CD4-positive, alpha-beta T cell (primary cell): Measurements from ENCODE around the gene AP1S2. TPM values are rescaled to one million over a fixed set of nuclear protein-coding genes. Genes with fewer than 3 reads are reported as not detected.
A peak's percentile ranks its signal among the peaks of the same experiment; 100 is the strongest.

Source experiments
- ATAC-seq: fragments of 200-7000 bp; cut with Tn5 transposase; one replicate; pipeline ENCODE4 v1.10.0; 2022; ENCODE audit warnings: mild to moderate bottlenecking; ENCODE audit not compliant: poor library complexity
- CTCF ChIA-PET: fragments of 350-600 bp; sonication (Branson Sonifier 250); formaldehyde crosslinking; loops from one replicate; lab custom pipeline; 2021; ENCODE audit warnings: antibody characterized with exemption, inconsistent platforms; lab: Charles Lee
- POLR2A ChIA-PET: fragments of 350-600 bp; sonication (Branson Sonifier 250); formaldehyde crosslinking; loops from one replicate; lab custom pipeline; 2021; ENCODE audit warnings: antibody characterized with exemption, inconsistent platforms; lab: Charles Lee
- DNase-seq, 14 experiments: peaks; one replicate each; pipeline ENCODE4 v3.0.0-alpha.2; 2013 to 2020; ENCODE audit warnings: mixed read lengths in 2 of 14
- H3K27ac ChIP-seq, 2 donors: one replicate each; pipeline versions ENCODE4 v1.5.1 to v1.7.0; 2013; ENCODE audit warnings: low read length in 2 of 2, low read depth in 1 of 2, mild to moderate bottlenecking in 1 of 2
- H3K27me3 ChIP-seq, 2 experiments: 1 replicate in 1 of 2; 2 replicates in 1 of 2; pipeline versions ENCODE4 v1.6.1 to v1.7.0; 2013; ENCODE audit warnings: low read length in 2 of 2, control low read depth in 1 of 2, mild to moderate bottlenecking in 1 of 2, moderate library complexity in 1 of 2; ENCODE audit not compliant: insufficient read depth in 2 of 2, control insufficient read depth in 1 of 2
- H3K36me3 ChIP-seq: one replicate; pipeline ENCODE4 v1.6.1; 2013; ENCODE audit warnings: low read length, control low read depth; ENCODE audit not compliant: insufficient read depth
- H3K4me1 ChIP-seq: one replicate; pipeline ENCODE4 v1.6.1; 2013; ENCODE audit warnings: low read length, control low read depth; ENCODE audit not compliant: insufficient read depth
- H3K4me3 ChIP-seq: one replicate; pipeline ENCODE4 v1.5.1; 2013; ENCODE audit warnings: mild to moderate bottlenecking, low read length, moderate library complexity
- H3K9me3 ChIP-seq, 2 experiments: 1 replicate in 1 of 2; 2 replicates in 1 of 2; pipeline versions ENCODE4 v1.6.1 to v1.7.0; 2013; ENCODE audit warnings: low read length in 2 of 2, mild to moderate bottlenecking in 2 of 2, control low read depth in 1 of 2, moderate library complexity in 1 of 2; ENCODE audit not compliant: control insufficient read depth in 1 of 2, insufficient read depth in 1 of 2
- H3K27ac Mint-ChIP-seq: one replicate; pipeline ENCODE4 v1.8.0; 2020; ENCODE audit warnings: mixed read lengths
- H3K27me3 Mint-ChIP-seq: one replicate; pipeline ENCODE4 v1.8.0; 2021; ENCODE audit warnings: mixed read lengths
- H3K36me3 Mint-ChIP-seq: one replicate; pipeline ENCODE4 v1.8.0; 2021; ENCODE audit warnings: low read depth, mixed read lengths
- H3K4me1 Mint-ChIP-seq: one replicate; pipeline ENCODE4 v1.8.0; 2021; ENCODE audit warnings: low read depth, mixed read lengths
- H3K4me3 Mint-ChIP-seq: one replicate; pipeline ENCODE4 v1.8.0; 2020; ENCODE audit warnings: mild to moderate bottlenecking, mixed read lengths
- H3K9me3 Mint-ChIP-seq: one replicate; pipeline ENCODE4 v1.8.0; 2020; ENCODE audit warnings: mixed read lengths
- intact Hi-C, 2 experiments: fragments of 100-400 bp; cut with DNase I in 1 of 2; cut with micrococcal nuclease in 1 of 2; formaldehyde crosslinking; loops; one replicate each; pipeline versions ENCODE4 v1.15.1 to v1.9.0; 2023 to 2025; cut with DNase I, micrococcal nuclease
- total RNA-seq, 174 experiments: library from RNA in 2 of 174; stranded (reverse) in 2 of 174; gene quantifications; one replicate each; pipeline ENCODE4 v1.2.3 and lab custom pipeline; 2021 to 2026
- TF ChIP-seq, protein P1 (sequence below): fragments of 200-600 bp; IDR thresholded peaks from one replicate; pipeline ENCODE4 v1.8.0; 2022; ENCODE audit warnings: antibody characterized with exemption, mild to moderate bottlenecking

The AP1S2 gene
- total RNA-seq, 2 experiments from 2014 or later, result 20.0 to 20.8 TPM

DNA sequence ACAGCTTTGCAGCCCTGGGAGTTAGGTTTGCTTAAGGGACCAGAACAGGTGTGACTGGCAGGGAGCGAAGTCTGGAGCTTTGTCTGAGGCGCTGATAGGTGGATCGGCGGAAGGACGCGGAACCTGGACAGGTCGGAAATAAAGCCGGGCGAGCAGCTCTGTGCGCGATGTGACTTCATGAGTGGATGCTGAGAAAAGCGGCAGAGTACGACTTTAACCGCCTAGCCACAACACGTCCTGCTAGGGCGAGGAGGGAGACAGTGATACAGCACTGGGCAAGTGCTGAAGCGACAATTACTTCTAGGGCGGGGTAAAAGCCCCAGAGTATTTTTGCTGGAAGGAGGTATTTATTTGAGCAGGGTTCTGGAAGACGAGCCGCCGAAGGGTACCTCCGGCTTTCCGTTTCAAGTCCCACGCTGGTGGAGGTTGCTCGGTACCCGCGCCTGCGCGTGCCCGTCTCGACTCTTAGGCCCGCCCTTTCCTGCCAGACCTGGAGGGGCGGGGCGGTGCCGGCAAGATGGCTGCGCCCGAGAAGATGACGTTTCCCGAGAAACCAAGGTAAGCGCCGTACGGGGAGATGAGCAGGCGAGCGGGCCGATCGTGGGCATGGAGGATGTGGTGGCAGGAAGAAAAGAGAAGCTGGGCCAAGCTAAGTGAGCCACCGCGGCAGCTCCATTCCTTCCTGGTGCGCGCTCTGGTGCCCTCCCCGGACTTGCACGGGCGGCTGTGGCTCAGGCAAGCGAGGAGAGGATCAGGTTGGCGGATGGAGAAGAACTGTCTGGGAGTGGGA is 64.4 kb downstream of the AP1S2 start, which contains the start of gene ZRSR2:
Gene ZRSR2 (plus strand): TSS at position 506 of the 790 bp plus-strand sequence. CDS start 12 bp downstream, at position 518.
- Mint-ChIP-seq H3K4me3 (no peak within 1 kb of the TSS), H3K9me3 (no peaks in the 10 kb centered on the region), H3K27ac (no peak within 1 kb of the TSS), H3K36me3 (peaks cover 28% of the 10 kb centered on the region), H3K27me3 (no peaks in the 10 kb centered on the region), H3K4me1 (peaks cover 13% of the 10 kb centered on the region)
- H3K4me1 ChIP-seq, result peaks cover 27% of the 10 kb centered on the region
- peak within 1 kb of the TSS; percentile 87 to 92 for H3K27ac ChIP-seq
- ChIA-PET POLR2A (interaction anchor here (0.5 to 3.5 kb wide), 12 partner anchors 15 to 929 kb away, joined by 3 to 41 read pairs (median 7); partner anchors contain the start of genes AP1S2, CA5B and SYAP1), CTCF (interaction anchor here (1.3 to 1.6 kb wide), 4 partner anchors 8 to 64 kb away, joined by 3 to 6 read pairs (median 4); partner anchors contain the start of gene AP1S2)
- peak within 1 kb of the TSS; percentile 86 for H3K4me3 ChIP-seq
- peak; percentile 72 to 94 (median 86) for DNase-seq
- intact Hi-C loops, result loop anchor here (5.0 to 10.0 kb wide), 4 partner anchors 38 to 455 kb away; partner anchors contain the start of genes AP1S2 (in 1 of the 2) and PIGA (in 1 of the 2)
- TF ChIP-seq, protein P1, sequence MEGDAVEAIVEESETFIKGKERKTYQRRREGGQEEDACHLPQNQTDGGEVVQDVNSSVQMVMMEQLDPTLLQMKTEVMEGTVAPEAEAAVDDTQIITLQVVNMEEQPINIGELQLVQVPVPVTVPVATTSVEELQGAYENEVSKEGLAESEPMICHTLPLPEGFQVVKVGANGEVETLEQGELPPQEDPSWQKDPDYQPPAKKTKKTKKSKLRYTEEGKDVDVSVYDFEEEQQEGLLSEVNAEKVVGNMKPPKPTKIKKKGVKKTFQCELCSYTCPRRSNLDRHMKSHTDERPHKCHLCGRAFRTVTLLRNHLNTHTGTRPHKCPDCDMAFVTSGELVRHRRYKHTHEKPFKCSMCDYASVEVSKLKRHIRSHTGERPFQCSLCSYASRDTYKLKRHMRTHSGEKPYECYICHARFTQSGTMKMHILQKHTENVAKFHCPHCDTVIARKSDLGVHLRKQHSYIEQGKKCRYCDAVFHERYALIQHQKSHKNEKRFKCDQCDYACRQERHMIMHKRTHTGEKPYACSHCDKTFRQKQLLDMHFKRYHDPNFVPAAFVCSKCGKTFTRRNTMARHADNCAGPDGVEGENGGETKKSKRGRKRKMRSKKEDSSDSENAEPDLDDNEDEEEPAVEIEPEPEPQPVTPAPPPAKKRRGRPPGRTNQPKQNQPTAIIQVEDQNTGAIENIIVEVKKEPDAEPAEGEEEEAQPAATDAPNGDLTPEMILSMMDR, result no peak
- no peaks in the 10 kb centered on the region for H3K9me3 ChIP-seq
- H3K36me3 ChIP-seq, result peaks cover 13% of the 10 kb centered on the region
- ATAC-seq, result peak; percentile 90
- H3K27me3 ChIP-seq, result no peaks in the 10 kb centered on the region

DNA sequence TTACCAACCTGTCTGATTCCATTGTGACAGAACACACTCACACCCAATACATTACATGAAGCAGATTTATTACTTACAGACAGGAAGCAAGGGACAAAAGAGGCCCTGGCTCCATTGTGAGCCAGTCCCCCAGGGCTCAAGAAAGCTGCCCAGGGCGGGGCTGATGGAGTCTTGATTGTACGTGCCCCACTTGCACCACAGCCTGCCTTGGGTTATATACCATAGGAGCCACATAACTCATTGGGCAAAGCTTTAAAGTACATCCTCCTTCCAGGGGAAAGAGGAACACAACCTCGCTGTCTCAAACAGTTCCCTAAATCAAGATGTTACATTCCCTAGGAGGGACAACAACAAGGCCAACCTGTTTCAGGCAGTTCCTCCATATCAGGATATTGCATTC is 67.7 kb downstream of the AP1S2 start:
- Mint-ChIP-seq H3K4me3 (no peak overlapping the region), H3K4me1 (peaks cover 5% of the 10 kb centered on the region), H3K27me3 (no peaks in the 10 kb centered on the region), H3K9me3 (no peaks in the 10 kb centered on the region), H3K27ac (no peak overlapping the region), H3K36me3 (peaks cover 27% of the 10 kb centered on the region)
- no peaks in the 10 kb centered on the region for H3K27me3 ChIP-seq
- ChIA-PET CTCF (no interaction called here), POLR2A (no interaction called here)
- TF ChIP-seq, protein P1, result no peak
- H3K36me3 ChIP-seq, result peaks cover 9% of the 10 kb centered on the region
- no peak overlapping the region for H3K27ac ChIP-seq
- H3K9me3 ChIP-seq, result no peaks in the 10 kb centered on the region
- H3K4me1 ChIP-seq, result peaks cover 18% of the 10 kb centered on the region
- no peak overlapping the region for H3K4me3 ChIP-seq
- intact Hi-C loops, result no loop called here
- no peak for ATAC-seq
- DNase-seq, result no peak

DNA sequence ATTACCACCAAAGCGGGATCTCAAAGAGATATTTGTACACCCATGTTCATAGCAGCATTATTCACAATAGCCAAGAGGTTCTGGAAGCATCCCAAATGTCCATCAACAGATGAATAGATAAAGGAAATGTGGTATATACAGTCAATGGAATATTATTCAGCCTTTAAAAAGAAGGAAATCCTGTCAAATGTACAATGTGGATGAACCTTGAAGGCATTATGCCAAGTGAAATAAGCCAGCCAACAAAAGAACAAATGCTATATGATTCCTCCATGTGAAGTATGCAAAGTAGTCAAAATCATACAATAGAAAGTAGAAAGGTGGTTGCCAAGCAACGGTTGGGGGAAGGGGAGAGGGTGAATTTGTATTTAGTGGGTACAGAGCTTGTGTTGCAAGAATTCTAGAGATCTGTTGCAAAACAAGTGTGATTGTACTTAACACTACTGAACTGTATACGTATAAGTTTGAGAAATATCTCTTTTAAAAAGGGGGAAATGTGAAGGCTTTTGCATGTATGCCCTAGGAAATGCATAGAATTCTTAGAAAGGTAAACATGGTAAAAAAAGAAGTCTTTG is 69.3 kb downstream of the AP1S2 start:
- intact Hi-C loops, result no loop called here
- H3K27me3 ChIP-seq, result no peaks in the 10 kb centered on the region
- no peak overlapping the region for H3K4me3 Mint-ChIP-seq
- ChIA-PET CTCF (no interaction called here), POLR2A (no interaction called here)
- DNase-seq, result no peak
- H3K36me3 ChIP-seq, result peaks cover 19% of the 10 kb centered on the region
- no peaks in the 10 kb centered on the region for H3K9me3 ChIP-seq
- no peak overlapping the region for H3K4me3 ChIP-seq
- peaks cover 34% of the 10 kb centered on the region for H3K36me3 Mint-ChIP-seq
- no peak for ATAC-seq
- peaks cover 6% of the 10 kb centered on the region for H3K4me1 Mint-ChIP-seq
- H3K4me1 ChIP-seq, result peaks cover 17% of the 10 kb centered on the region
- H3K27ac ChIP-seq, result no peak overlapping the region
- no peak overlapping the region for H3K27ac Mint-ChIP-seq
- H3K9me3 Mint-ChIP-seq, result no peaks in the 10 kb centered on the region
- TF ChIP-seq, protein P1, result no peak
- H3K27me3 Mint-ChIP-seq, result no peaks in the 10 kb centered on the region
